ENCODE measurements around the gene MAP6. TPM values are rescaled to one million over a fixed set of nuclear protein-coding genes. Genes with fewer than 3 reads are reported as not detected.

Gene MAP6
- total RNA-seq, 2 donors from 2014 or later: 2.6 to 3.4 TPM

- Histone ChIP-seq H3K27me3 (no peaks in the 10 kb centered on the region), H3K4me1 (peaks cover 3% of the 10 kb centered on the region), H3K9me3 (no peaks in the 10 kb centered on the region), H3K36me3 (replicated peaks in 1 of 2; ENCODE audit: insufficient read depth in 1 of 2, low read depth in 2 of 2) (no peaks in the 10 kb centered on the region), H3K4me3 (no peak overlapping the region), H3K27ac (no peak overlapping the region)
- WGBS, 2 donors: 93 to 100% methylated on average over 1 of the region's 1 CpG
- ATAC-seq (no peak), DNase-seq (no peak)
- TF ChIP-seq CTCF (IDR thresholded peaks at IDR 0.05) (no peak), POLR2A (IDR thresholded peaks at IDR 0.05) (no peak)
- intact Hi-C loops (cut with DNase I): no loop called here
Observed at GRCh38 chr11:75547177-75547576, 121.7 kb downstream of the MAP6 start.

GRCh38 chr11:75543806-75544205, 125.0 kb downstream of the MAP6 start:
- no peaks in the 10 kb centered on the region for H3K27me3 ChIP-seq
- TF ChIP-seq CTCF (IDR thresholded peaks at IDR 0.05): no peak
- no peak for TF ChIP-seq POLR2A (IDR thresholded peaks at IDR 0.05)
- no peak for DNase-seq
- 88 to 89% methylated on average over 6 of the region's 6 CpGs for WGBS, 2 donors
- H3K36me3 ChIP-seq (replicated peaks in 1 of 2; ENCODE audit: insufficient read depth in 1 of 2, low read depth in 2 of 2): no peaks in the 10 kb centered on the region
- no peak overlapping the region for H3K4me3 ChIP-seq
- intact Hi-C loops (cut with DNase I): no loop called here
- H3K4me1 ChIP-seq: peaks cover 3% of the 10 kb centered on the region
- ATAC-seq: no peak
- no peaks in the 10 kb centered on the region for H3K9me3 ChIP-seq
- H3K27ac ChIP-seq: no peak overlapping the region

- Histone ChIP-seq H3K4me3 (no peak overlapping the region), H3K4me1 (no peaks in the 10 kb centered on the region), H3K27ac (no peak overlapping the region), H3K36me3 (replicated peaks in 1 of 2; ENCODE audit: insufficient read depth in 1 of 2, low read depth in 2 of 2) (no peaks in the 10 kb centered on the region), H3K27me3 (no peaks in the 10 kb centered on the region), H3K9me3 (no peaks in the 10 kb centered on the region)
- 50 to 75% methylated on average over 1 of the region's 1 CpG for WGBS, 2 donors
- intact Hi-C loops (cut with DNase I): no loop called here
- ATAC-seq: no peak
- TF ChIP-seq POLR2A (IDR thresholded peaks at IDR 0.05): no peak
- TF ChIP-seq CTCF (IDR thresholded peaks at IDR 0.05): no peak
- DNase-seq: no peak
Observed at GRCh38 chr11:75542088-75542438, 126.8 kb downstream of the MAP6 start.

GRCh38 chr11:75541193-75542087, 127.4 kb downstream of the MAP6 start:
- no peak for TF ChIP-seq POLR2A (IDR thresholded peaks at IDR 0.05)
- TF ChIP-seq CTCF (IDR thresholded peaks at IDR 0.05): no peak
- Histone ChIP-seq H3K36me3 (replicated peaks in 1 of 2; ENCODE audit: insufficient read depth in 1 of 2, low read depth in 2 of 2) (no peaks in the 10 kb centered on the region), H3K27me3 (no peaks in the 10 kb centered on the region), H3K4me3 (no peak overlapping the region), H3K27ac (no peak overlapping the region), H3K9me3 (no peaks in the 10 kb centered on the region), H3K4me1 (no peaks in the 10 kb centered on the region)
- DNase-seq (no peak), ATAC-seq (no peak)
- intact Hi-C loops (cut with DNase I): no loop called here
- WGBS, 2 donors: 92% methylated on average over 4 of the region's 4 CpGs
